GM06990 (cell line): ENCODE measurements around the gene PLAAT5.
A peak's percentile ranks its signal among the peaks of the same experiment; 100 is the strongest.

Source experiments
- DNase-seq: peaks from one replicate; pipeline ENCODE4 v3.0.0-alpha.2; 2011; ENCODE audit not compliant: insufficient read length; ENCODE audit errors: extremely low read depth
- H3K27me3 ChIP-seq: replicated peaks from 2 replicates; pipeline ENCODE4 v1.6.0; 2011; ENCODE audit warnings: low read length; ENCODE audit not compliant: control insufficient read depth, insufficient read depth
- H3K36me3 ChIP-seq: 2 replicates; pipeline ENCODE4 v1.5.1; 2011; ENCODE audit warnings: low read length; ENCODE audit not compliant: control insufficient read depth, insufficient read depth
- H3K4me3 ChIP-seq: replicated peaks from 2 replicates; pipeline ENCODE4 v1.5.1; 2011; ENCODE audit warnings: low read depth, mild to moderate bottlenecking, control low read depth, low read length
- CTCF ChIP-seq: IDR thresholded peaks from 2 replicates; pipeline ENCODE4 v1.5.1; 2011; ENCODE audit warnings: low read length, control low read depth, mild to moderate bottlenecking, inconsistent platforms; ENCODE audit not compliant: insufficient read depth, poor library complexity, severe bottlenecking

Gene PLAAT5, protein sequence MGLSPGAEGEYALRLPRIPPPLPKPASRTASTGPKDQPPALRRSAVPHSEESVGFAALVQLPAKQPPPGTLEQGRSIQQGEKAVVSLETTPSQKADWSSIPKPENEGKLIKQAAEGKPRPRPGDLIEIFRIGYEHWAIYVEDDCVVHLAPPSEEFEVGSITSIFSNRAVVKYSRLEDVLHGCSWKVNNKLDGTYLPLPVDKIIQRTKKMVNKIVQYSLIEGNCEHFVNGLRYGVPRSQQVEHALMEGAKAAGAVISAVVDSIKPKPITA

GRCh38 chr11:63490551-63491239 lies at the start of gene PLAAT5:
Gene PLAAT5 (minus strand): TSS chr11:63491167. CDS start chr11:63491034, 133 bp downstream.
- DNase-seq = no peak
- Histone ChIP-seq H3K36me3 (no peaks in the 10 kb centered on the region), H3K4me3 (no peak within 1 kb of the TSS), H3K27me3 (no peaks in the 10 kb centered on the region; the same call in 1 of the 2 replicates)
- TF ChIP-seq CTCF = no peak

DNA sequence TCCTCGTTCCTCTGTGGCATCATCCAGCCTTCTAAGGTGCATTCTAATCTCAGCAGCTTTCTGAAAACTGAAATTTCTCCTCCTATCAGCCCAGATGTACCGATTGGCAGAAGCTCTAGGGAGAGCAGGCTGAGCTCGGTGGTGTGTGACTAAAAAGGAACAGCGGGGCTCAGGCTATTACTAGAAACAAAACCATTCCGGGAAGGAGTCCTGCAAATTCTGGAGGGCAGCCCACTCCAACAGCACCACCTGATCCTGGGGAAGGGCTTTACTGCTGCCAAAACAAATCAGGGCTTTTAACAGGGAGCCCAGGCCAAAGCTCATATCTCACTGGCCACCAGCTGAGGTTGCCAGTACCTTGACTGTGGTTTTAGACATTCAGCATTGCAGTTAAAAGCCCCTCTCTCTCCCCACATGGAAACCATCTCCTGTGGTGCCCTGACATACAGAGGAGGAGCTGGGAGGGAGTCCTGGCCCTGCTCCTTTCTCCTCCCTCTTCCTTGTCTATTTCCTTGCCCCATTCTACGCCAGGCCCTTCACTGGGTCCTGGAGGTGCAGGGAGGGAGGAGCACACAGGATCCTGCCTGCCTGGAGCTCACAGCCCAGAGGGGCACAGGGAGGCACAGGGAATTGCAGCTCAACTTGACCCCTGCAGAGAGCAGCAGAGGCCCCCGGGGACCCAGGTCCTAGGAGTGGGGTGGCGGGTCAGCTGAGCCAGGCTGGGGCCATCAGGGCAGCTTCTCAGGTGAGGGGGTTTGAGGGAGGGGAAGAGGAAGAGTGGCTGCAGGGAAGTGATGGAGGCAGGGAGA lies 46.5 kb upstream of the PLAAT5 start:
- TF ChIP-seq CTCF = no peak
- no peaks in the 10 kb centered on the region for H3K27me3 ChIP-seq
- DNase-seq = no peak
- H3K36me3 ChIP-seq = no peaks in the 10 kb centered on the region
- H3K4me3 ChIP-seq = peak overlapping the region; percentile 40; the same call in 1 of the 2 replicates

- no peak for TF ChIP-seq CTCF
- Histone ChIP-seq H3K36me3 (no peaks in the 10 kb centered on the region), H3K4me3 (peak within 1 kb of the TSS; percentile 40), H3K27me3 (no peaks in the 10 kb centered on the region)
- DNase-seq = peak; percentile 29
Measured at GRCh38 chr11:63536669-63537292, 45.8 kb upstream of the PLAAT5 start, which contains the start of gene PLAAT4. Gene PLAAT4 (plus strand): TSS chr11:63536808. CDS start chr11:63536869, 61 bp downstream.

DNA sequence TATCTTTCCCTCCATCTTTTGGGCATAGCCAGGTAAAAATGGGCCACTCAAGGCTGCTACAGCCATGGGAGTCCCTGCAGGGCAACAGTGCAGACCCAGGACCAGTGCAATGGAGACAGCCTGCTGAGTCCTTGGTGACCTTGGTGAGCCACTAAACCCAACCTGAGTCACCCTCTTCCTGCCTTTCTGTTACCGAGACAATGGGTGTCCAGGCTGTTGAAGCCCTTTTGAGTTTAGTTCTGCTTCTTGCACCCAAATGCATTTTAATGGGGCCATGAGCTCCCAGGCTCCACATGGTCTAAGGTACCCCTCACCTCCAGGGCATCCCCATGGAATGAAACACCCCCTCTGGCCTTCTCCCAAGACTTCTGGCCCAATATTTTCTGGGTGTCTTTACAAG lies 44.8 kb upstream of the PLAAT5 start:
- Histone ChIP-seq H3K36me3 (no peaks in the 10 kb centered on the region), H3K27me3 (no peaks in the 10 kb centered on the region), H3K4me3 (no peak overlapping the region)
- no peak for DNase-seq
- TF ChIP-seq CTCF = no peak

GRCh38 chr11:63534895-63535461 lies 44.0 kb upstream of the PLAAT5 start:
- no peaks in the 10 kb centered on the region for H3K27me3 ChIP-seq
- DNase-seq = peak; percentile 35
- H3K4me3 ChIP-seq = no peak overlapping the region
- no peak for TF ChIP-seq CTCF
- no peaks in the 10 kb centered on the region for H3K36me3 ChIP-seq
